ENCODE measurements around the gene PCBP3. TPM values are rescaled to one million over a fixed set of nuclear protein-coding genes. Genes with fewer than 3 reads are reported as not detected.

PCBP3 gene
- total RNA-seq, 1 donor from 2014 or later: not detected

DNA sequence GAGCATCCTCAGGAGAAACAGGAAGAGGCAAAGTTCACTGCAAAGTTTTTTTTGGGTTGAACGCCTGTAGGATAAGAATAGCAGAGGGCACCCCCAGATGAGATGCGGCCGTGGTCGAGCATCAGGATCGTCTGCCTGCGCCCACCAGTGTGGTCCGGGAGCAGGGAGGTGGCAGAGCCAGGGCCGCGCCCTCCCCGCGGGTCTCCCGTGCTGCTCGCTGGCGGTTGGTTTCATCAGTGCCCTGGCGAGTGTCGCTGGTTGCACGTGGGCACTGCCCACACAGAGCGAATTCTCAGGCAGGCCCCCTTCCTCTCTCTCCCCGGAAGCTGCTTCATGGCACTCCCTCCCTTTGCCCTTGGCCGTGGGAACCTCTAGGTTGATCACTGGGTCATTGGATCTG, 120.0 kb downstream of the PCBP3 start:
- H3K4me1 Mint-ChIP-seq: no peaks in the 10 kb centered on the region
- TF ChIP-seq, protein P1, sequence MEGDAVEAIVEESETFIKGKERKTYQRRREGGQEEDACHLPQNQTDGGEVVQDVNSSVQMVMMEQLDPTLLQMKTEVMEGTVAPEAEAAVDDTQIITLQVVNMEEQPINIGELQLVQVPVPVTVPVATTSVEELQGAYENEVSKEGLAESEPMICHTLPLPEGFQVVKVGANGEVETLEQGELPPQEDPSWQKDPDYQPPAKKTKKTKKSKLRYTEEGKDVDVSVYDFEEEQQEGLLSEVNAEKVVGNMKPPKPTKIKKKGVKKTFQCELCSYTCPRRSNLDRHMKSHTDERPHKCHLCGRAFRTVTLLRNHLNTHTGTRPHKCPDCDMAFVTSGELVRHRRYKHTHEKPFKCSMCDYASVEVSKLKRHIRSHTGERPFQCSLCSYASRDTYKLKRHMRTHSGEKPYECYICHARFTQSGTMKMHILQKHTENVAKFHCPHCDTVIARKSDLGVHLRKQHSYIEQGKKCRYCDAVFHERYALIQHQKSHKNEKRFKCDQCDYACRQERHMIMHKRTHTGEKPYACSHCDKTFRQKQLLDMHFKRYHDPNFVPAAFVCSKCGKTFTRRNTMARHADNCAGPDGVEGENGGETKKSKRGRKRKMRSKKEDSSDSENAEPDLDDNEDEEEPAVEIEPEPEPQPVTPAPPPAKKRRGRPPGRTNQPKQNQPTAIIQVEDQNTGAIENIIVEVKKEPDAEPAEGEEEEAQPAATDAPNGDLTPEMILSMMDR (IDR thresholded peaks at IDR 0.05): no peak
- H3K9me3 Mint-ChIP-seq: no peaks in the 10 kb centered on the region
- CTCF ChIA-PET: no interaction called here
- no peak for DNase-seq
- H3K36me3 Mint-ChIP-seq (ENCODE audit: low read depth): no peaks in the 10 kb centered on the region
- intact Hi-C loops (cut with micrococcal nuclease): no loop called here
- peaks cover 3% of the 10 kb centered on the region for H3K27me3 Mint-ChIP-seq
- no peak overlapping the region for H3K27ac Mint-ChIP-seq
- POLR2A ChIA-PET: no interaction called here
- ATAC-seq (ENCODE audit: low read depth): no peak
- no peak overlapping the region for H3K4me3 Mint-ChIP-seq

DNA sequence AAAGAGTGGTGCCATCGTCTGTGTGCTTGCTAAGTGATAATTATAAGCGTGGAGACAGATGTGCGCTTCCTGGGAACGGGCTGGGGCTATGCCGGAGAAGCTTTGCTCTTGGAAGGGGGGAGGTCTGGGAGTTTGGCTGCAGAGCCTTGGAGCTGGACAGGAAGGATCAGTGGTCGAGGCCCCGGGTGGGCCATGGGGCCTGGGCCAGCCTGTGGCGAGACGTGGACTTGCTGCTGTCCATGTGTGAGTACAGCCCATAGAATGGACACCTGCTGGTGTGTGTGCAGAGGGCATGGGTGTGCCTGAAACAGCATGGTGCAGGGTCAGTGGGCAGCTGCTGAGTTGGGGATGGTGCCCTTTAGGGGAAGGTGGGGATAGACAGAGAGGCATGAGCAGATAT, 121.3 kb downstream of the PCBP3 start:
- Mint-ChIP-seq H3K27ac (no peak overlapping the region), H3K27me3 (peaks cover 3% of the 10 kb centered on the region), H3K4me3 (no peak overlapping the region), H3K9me3 (no peaks in the 10 kb centered on the region), H3K4me1 (no peaks in the 10 kb centered on the region), H3K36me3 (ENCODE audit: low read depth) (no peaks in the 10 kb centered on the region)
- intact Hi-C loops (cut with micrococcal nuclease): no loop called here
- TF ChIP-seq, protein P1 (IDR thresholded peaks at IDR 0.05): no peak
- ATAC-seq (ENCODE audit: low read depth): no peak
- CTCF ChIA-PET: interaction anchor here (0.6 kb wide), 1 partner anchor 635 kb away, joined by 3 read pairs; no protein-coding TSS in a partner anchor
- no peak for DNase-seq
- POLR2A ChIA-PET: no interaction called here

DNA sequence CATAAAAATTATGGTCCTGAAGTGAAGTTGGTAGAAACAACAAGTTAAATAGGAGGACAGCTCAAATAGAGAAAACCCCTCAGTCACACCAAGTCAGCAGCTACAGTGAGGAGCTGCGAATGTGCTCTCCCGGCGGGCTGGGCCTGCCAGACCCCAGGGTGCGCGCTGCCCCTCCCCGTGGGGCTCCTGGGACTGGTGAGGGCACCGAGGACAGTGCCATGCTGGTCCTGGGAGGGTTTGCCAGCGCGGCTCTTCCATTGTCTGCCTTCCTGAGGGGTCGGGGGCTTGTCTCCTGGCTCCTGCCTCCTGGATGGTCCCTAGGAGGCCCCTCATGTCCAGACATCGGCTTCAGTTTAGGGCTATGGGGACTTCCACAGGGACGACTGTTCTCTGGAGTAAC, 121.8 kb downstream of the PCBP3 start:
- ChIA-PET CTCF (interaction anchor here (0.6 kb wide), 1 partner anchor 635 kb away, joined by 3 read pairs; no protein-coding TSS in a partner anchor), POLR2A (no interaction called here)
- TF ChIP-seq, protein P1 (IDR thresholded peaks at IDR 0.05): no peak
- Mint-ChIP-seq H3K4me1 (no peaks in the 10 kb centered on the region), H3K4me3 (no peak overlapping the region), H3K9me3 (no peaks in the 10 kb centered on the region), H3K27ac (no peak overlapping the region), H3K36me3 (ENCODE audit: low read depth) (no peaks in the 10 kb centered on the region), H3K27me3 (peaks cover 3% of the 10 kb centered on the region)
- ATAC-seq (ENCODE audit: low read depth) (no peak), DNase-seq (no peak)
- intact Hi-C loops (cut with micrococcal nuclease): no loop called here

- Mint-ChIP-seq H3K9me3 (no peaks in the 10 kb centered on the region), H3K4me1 (no peaks in the 10 kb centered on the region), H3K36me3 (ENCODE audit: low read depth) (no peaks in the 10 kb centered on the region), H3K27ac (no peak overlapping the region), H3K4me3 (no peak overlapping the region), H3K27me3 (peaks cover 3% of the 10 kb centered on the region)
- intact Hi-C loops (cut with micrococcal nuclease): no loop called here
- ATAC-seq (ENCODE audit: low read depth) (no peak), DNase-seq (no peak)
- ChIA-PET POLR2A (no interaction called here), CTCF (no interaction called here)
- TF ChIP-seq, protein P1 (IDR thresholded peaks at IDR 0.05): no peak
Measured at GRCh38 chr21:45766055-45766454, 122.5 kb downstream of the PCBP3 start.

GRCh38 chr21:45766501-45766900, 123.0 kb downstream of the PCBP3 start:
- H3K27ac Mint-ChIP-seq: no peak overlapping the region
- TF ChIP-seq, protein P1 (IDR thresholded peaks at IDR 0.05): no peak
- H3K9me3 Mint-ChIP-seq: no peaks in the 10 kb centered on the region
- ATAC-seq (ENCODE audit: low read depth) (no peak), DNase-seq (no peak)
- ChIA-PET POLR2A (no interaction called here), CTCF (no interaction called here)
- intact Hi-C loops (cut with micrococcal nuclease): no loop called here
- H3K4me1 Mint-ChIP-seq: no peaks in the 10 kb centered on the region
- H3K4me3 Mint-ChIP-seq: no peak overlapping the region
- H3K36me3 Mint-ChIP-seq (ENCODE audit: low read depth): no peaks in the 10 kb centered on the region
- no peaks in the 10 kb centered on the region for H3K27me3 Mint-ChIP-seq
